Right ventricle myocardium inferior (tissue), 1 donor: Measurements from ENCODE around the gene HLA-DQA1. TPM values are rescaled to one million over a fixed set of nuclear protein-coding genes. Genes with fewer than 3 reads are reported as not detected.

ENCODE experiments used
- ATAC-seq: fragments of 200-7000 bp; cut with Tn5 transposase; one replicate; pipeline ENCODE4 v1.9.1; 2020; ENCODE audit warnings: mild to moderate bottlenecking, moderate library complexity
- DNase-seq: peaks from one replicate; pipeline ENCODE4 v3.0.0; 2021; ENCODE audit errors: missing footprints
- intact Hi-C: fragments of 100-400 bp; cut with DNase I; formaldehyde crosslinking; loops from one replicate; pipeline ENCODE4 v1.11.0; 2022
- total RNA-seq: library from RNA; stranded (reverse); fragmentation: NEBNext Ultra II Directional; extraction: Animal tissue kit (Norgen Biotek cat#: 25700); gene quantifications from one replicate; pipeline ENCODE4 v1.2.1, GENCODE V29; 2021
- donor health status: DM: no; HTN: yes; CAD: no; lungs with severe emphysema.

Gene HLA-DQA1
- total RNA-seq, 1 donor from 2014 or later, result 5.3 TPM

- no peak for ATAC-seq
- intact Hi-C loops, result no loop called here
- DNase-seq, result no peak
Measured at GRCh38 chr6:32679492-32679891, 42.3 kb downstream of the HLA-DQA1 start.

GRCh38 chr6:32680055-32680454, 42.8 kb downstream of the HLA-DQA1 start:
- intact Hi-C loops, result no loop called here
- ATAC-seq (no peak), DNase-seq (no peak)

- intact Hi-C loops, result no loop called here
Measured at GRCh38 chr6:32684246-32684645, 47.0 kb downstream of the HLA-DQA1 start.

GRCh38 chr6:32685603-32686002, 48.4 kb downstream of the HLA-DQA1 start:
- intact Hi-C loops, result no loop called here
- DNase-seq (no peak), ATAC-seq (no peak)

More at GRCh38 chr6:32684246-32684645, 47.0 kb downstream of the HLA-DQA1 start:
- no peak for DNase-seq
- no peak for ATAC-seq

- intact Hi-C loops, result no loop called here
- no peak for DNase-seq
- no peak for ATAC-seq
Measured at GRCh38 chr6:32689531-32690501, 52.6 kb downstream of the HLA-DQA1 start.

- intact Hi-C loops, result no loop called here
- no peak for ATAC-seq
Measured at GRCh38 chr6:32692019-32692418, 54.8 kb downstream of the HLA-DQA1 start.

More at GRCh38 chr6:32692019-32692418, 54.8 kb downstream of the HLA-DQA1 start:
- no peak for DNase-seq

Other genes with a start within 250 kb of the HLA-DQA1 start
- gene BTNL2, start 230.2 kb upstream of the HLA-DQA1 start, total RNA-seq, result not detected
- gene HLA-DRA, start 197.5 kb upstream of the HLA-DQA1 start, total RNA-seq, result 99.2 TPM
- 21.2 TPM for gene HLA-DRB5, start 107.1 kb upstream of the HLA-DQA1 start, total RNA-seq
- 32.4 TPM for gene HLA-DRB1, start 47.6 kb upstream of the HLA-DQA1 start, total RNA-seq
- gene HLA-DQB1, start 29.3 kb downstream of the HLA-DQA1 start, total RNA-seq, result 3.9 TPM
- gene HLA-DQA2, start 104.0 kb downstream of the HLA-DQA1 start, total RNA-seq, result 2.7 TPM
- gene HLA-DQB2, start 126.1 kb downstream of the HLA-DQA1 start, total RNA-seq, result 3.1 TPM
- not detected for gene HLA-DOB, start 179.6 kb downstream of the HLA-DQA1 start, total RNA-seq
- gene TAP2, start 201.3 kb downstream of the HLA-DQA1 start, total RNA-seq, result 19.3 TPM
- 19.6 TPM for gene PSMB8, start 206.6 kb downstream of the HLA-DQA1 start, total RNA-seq
- 19.1 TPM for gene TAP1, start 216.3 kb downstream of the HLA-DQA1 start, total RNA-seq
- gene PSMB9, start 216.8 kb downstream of the HLA-DQA1 start, total RNA-seq, result 13.4 TPM